ENCODE measurements around the gene ZNF678.

ZNF678 gene

GRCh38 chr1:227563324-227564201 is at the start of gene ZNF678:
Gene ZNF678, plus strand, starts transcription at chr1:227563556. Its CDS starts 87,436 bp downstream, at chr1:227650992.
- DNase-seq (ENCODE audit: low read depth), result peak; percentile 70

- DNase-seq (ENCODE audit: low read depth), result no peak
These were observed 44.5 kb upstream of the ZNF678 start for GRCh38 chr1:227518876-227519275.

GRCh38 chr1:227521782-227522181 is 41.6 kb upstream of the ZNF678 start:
- no peak for DNase-seq (ENCODE audit: low read depth)

- DNase-seq (ENCODE audit: low read depth), result no peak
These were observed 36.8 kb upstream of the ZNF678 start for GRCh38 chr1:227526524-227526923.

- DNase-seq (ENCODE audit: low read depth), result no peak
These were observed 31.2 kb upstream of the ZNF678 start for GRCh38 chr1:227532019-227532619.

GRCh38 chr1:227540170-227541098 is 22.9 kb upstream of the ZNF678 start:
- no peak for DNase-seq (ENCODE audit: low read depth)

- DNase-seq (ENCODE audit: low read depth), result no peak
These were observed 22.2 kb upstream of the ZNF678 start for GRCh38 chr1:227541129-227541528.

- DNase-seq (ENCODE audit: low read depth), result no peak
These were observed 21.6 kb upstream of the ZNF678 start for GRCh38 chr1:227541796-227542152.

GRCh38 chr1:227542153-227543120 is 20.9 kb upstream of the ZNF678 start:
- DNase-seq (ENCODE audit: low read depth), result peak; percentile 76

- no peak for DNase-seq (ENCODE audit: low read depth)
These were observed 19.9 kb upstream of the ZNF678 start for GRCh38 chr1:227543283-227544066.

GRCh38 chr1:227544067-227545050 is 19.0 kb upstream of the ZNF678 start:
- no peak for DNase-seq (ENCODE audit: low read depth)

- no peak for DNase-seq (ENCODE audit: low read depth)
These were observed 18.0 kb upstream of the ZNF678 start for GRCh38 chr1:227545361-227545760.

GRCh38 chr1:227546059-227546458 is 17.3 kb upstream of the ZNF678 start:
- no peak for DNase-seq (ENCODE audit: low read depth)

- no peak for DNase-seq (ENCODE audit: low read depth)
These were observed 16.6 kb upstream of the ZNF678 start for GRCh38 chr1:227546598-227547309.

GRCh38 chr1:227547310-227548118 is 15.8 kb upstream of the ZNF678 start:
- DNase-seq (ENCODE audit: low read depth), result no peak

GRCh38 chr1:227548119-227548397 is 15.3 kb upstream of the ZNF678 start:
- DNase-seq (ENCODE audit: low read depth), result no peak

GRCh38 chr1:227548448-227548847 is 14.9 kb upstream of the ZNF678 start:
- no peak for DNase-seq (ENCODE audit: low read depth)

GRCh38 chr1:227549892-227550291 is 13.5 kb upstream of the ZNF678 start:
- no peak for DNase-seq (ENCODE audit: low read depth)
